Measurements from ENCODE around the gene ZBTB48.
A peak's percentile ranks its signal among the peaks of the same experiment; 100 is the strongest.
"Not testable (repeated sequence)": the region's sequence is repeated elsewhere in the genome, so short reads cannot be mapped to it uniquely, and the experiment has no call there.

ZBTB48 gene

GRCh38 chr1:6591222-6591621 lies 11.4 kb downstream of the ZBTB48 start:
- DNase-seq (ENCODE audit: low read depth in 2 of 2) = no peak

DNA sequence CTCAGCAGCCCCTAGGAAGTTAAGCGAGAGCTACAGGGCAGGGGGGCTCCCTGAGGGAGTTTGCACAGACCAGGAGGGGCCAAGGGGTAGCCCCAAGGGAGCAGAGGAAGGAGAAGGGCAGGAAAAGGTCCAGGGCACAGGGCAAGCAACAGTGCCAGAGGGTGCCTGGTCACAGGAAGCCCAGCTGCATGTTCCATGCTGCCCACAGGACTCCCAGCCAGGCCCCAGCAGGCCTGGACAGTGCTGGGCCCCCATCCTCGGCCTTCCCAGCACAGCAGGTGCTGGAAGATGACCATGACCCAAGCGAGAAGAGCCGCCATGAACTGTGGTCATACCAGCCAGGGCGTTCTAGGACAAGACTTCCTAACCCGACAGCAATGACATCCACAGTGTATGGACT lies 11.8 kb downstream of the ZBTB48 start:
- no peak for DNase-seq (ENCODE audit: low read depth in 2 of 2)

DNA sequence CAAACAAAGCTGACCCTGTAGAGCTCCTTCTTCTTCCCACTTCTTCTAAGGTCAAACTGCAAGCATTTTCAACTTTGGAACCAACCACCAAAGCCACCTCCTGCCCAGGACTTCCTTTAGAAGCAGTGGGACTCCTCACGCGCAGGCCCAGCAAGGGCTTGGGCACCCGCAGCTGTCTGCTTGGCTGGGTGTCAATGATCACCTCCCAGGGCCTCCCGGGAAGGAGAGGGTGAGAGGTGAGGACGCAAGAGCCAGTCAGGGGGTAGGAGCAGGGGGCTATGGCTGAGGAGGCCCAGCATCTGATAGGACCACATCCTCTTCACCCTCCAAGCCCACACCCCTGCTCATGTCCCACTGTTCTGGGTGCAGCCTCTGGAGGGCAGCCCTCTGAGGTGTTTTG lies 12.6 kb downstream of the ZBTB48 start:
- no peak for DNase-seq (ENCODE audit: low read depth in 2 of 2)

- no peak for DNase-seq (ENCODE audit: low read depth in 2 of 2)
Measured at GRCh38 chr1:6592865-6593593, 13.2 kb downstream of the ZBTB48 start.

DNA sequence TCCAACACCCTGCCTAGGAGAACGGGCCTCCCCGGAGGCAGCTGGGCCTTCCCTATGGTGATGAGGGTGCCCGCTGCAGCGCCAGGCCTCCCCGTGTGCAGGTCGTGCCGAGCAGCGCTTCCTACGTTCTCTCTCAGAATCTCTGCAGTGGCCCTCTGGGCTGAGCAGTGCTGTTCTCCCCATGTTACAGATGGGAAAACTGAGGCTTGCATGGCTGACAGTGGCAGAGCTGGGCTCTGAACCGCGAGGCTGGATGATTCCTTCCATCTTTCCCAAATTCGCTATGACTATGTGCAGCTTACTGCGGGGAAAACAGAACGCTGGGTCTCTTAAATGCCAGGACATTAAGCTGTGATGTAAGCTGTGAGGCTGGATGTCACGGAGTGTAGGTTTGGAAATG lies 14.0 kb downstream of the ZBTB48 start:
- DNase-seq (ENCODE audit: low read depth in 2 of 2) = no peak

- DNase-seq (ENCODE audit: low read depth in 2 of 2) = no peak
Measured at GRCh38 chr1:6594977-6595740, 15.4 kb downstream of the ZBTB48 start.

- no peak for DNase-seq (ENCODE audit: low read depth in 2 of 2)
Measured at GRCh38 chr1:6596351-6596750, 16.6 kb downstream of the ZBTB48 start.

- no peak for DNase-seq (ENCODE audit: low read depth in 2 of 2)
Measured at GRCh38 chr1:6596886-6597776, 17.3 kb downstream of the ZBTB48 start.

DNA sequence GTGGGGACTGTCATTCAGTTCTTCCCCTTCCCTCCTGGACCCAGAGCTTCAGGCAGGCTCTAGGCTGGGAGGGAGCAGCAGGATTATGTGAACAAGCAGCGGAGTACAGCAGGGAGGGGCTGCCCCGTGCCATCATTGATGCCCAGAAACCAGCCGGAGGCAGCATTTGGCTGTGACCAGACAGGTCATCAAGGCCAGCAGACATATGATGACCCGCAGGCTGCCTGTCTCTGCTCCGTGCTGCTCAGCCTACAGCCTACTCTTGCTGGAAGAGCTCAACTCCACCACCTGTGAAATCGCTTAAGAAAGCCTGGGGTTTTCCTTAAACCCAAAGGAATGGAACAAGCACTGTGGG lies 18.0 kb downstream of the ZBTB48 start:
- DNase-seq (ENCODE audit: low read depth in 2 of 2) = no peak

GRCh38 chr1:6599141-6599975 lies 19.6 kb downstream of the ZBTB48 start:
- peak; percentile 61 to 70 for DNase-seq (ENCODE audit: low read depth in 2 of 2)

- DNase-seq (ENCODE audit: low read depth in 2 of 2) = not testable (repeated sequence)
Measured at GRCh38 chr1:6599991-6600390, 20.2 kb downstream of the ZBTB48 start.

- no peak for DNase-seq (ENCODE audit: low read depth in 2 of 2)
Measured at GRCh38 chr1:6600410-6601048, 20.7 kb downstream of the ZBTB48 start.

DNA sequence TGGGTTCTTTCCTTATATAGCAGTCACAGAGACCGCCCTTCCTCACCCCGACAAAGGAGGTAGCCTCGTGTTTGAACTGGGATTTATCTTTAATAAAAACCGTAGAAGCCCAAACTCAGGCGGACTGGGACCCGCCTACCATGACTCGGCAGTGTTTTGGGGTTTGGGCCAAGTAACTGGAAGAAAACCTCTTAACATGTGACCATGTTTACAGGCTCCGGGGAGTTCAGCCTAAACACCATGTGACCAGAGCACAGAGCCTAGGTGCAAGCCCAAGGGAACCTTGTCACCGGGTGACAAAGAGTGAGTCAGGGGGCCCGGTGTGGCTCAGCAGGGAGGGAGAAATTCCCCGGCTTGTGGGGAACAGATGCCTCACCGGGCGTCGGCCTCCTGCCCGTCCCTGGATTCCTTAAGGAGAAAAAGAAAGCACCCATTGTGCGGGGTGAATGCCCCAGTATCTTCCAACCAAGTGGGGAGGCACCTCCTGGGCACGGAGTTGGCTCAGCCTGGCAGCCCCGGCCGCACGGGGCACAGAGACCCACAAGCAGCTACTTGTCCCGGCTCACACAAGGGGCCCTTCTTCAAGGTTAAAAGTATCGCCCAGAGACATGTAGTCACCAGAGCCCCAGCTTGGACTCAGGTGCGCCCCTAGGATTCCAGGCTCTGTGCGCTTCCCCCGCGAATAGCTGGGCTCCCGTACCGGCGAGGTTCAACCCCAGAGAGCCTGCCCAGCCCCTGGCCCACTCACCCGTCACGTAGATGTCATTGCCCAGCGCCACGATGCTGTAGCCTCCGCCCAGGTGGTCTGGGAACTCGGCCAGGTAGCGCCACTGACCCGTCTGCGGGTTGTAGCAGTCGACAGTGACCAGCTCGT lies 21.5 kb downstream of the ZBTB48 start:
- peak; percentile 76 to 77 for DNase-seq (ENCODE audit: low read depth in 2 of 2)

DNA sequence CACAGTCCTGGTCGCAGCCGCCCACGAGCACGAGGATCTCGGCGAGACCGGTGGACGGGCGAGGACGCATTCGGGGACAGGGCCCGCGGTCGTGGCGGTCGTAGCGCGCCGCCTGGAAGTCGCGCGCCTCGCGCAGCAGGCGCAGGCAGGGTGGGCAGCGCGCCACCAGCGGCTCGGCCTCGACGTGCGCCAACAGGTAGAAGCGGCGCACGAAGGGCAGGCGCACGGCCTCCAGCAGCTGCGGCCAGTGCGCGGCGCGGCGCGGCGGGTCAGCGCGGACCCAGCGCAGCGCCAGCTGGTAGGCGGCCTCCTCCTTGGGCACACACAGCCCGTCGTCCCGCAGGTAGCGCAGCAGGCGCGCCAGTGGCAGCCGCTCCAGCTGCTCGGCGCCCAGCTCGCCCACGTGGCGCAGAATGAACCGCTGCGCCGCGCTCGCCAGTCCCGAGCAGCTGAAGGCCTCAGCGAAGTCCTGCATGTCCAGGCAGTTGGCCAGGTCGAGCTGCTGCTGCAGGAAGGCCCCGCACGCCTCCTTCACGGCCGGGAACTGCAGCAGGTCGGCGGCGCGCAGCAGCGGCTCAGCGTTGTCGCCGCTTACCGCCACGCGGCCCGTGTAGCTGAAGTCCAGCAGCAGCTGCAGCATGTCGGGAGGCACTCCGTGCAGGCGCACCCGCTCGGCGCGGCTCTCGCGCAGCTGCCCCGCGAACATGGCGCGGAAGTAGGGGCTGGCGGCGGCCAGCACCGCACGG lies 22.3 kb downstream of the ZBTB48 start:
- DNase-seq (ENCODE audit: low read depth in 2 of 2) = peak in 1 of 2 donors; percentile 21

GRCh38 chr1:6602669-6603237 lies 23.0 kb downstream of the ZBTB48 start, which contains the start of gene KLHL21:
Gene KLHL21 (minus strand): TSS chr1:6602869. CDS start chr1:6602817, 52 bp downstream.
- peak; percentile 77 to 90 for DNase-seq (ENCODE audit: low read depth in 2 of 2)

DNA sequence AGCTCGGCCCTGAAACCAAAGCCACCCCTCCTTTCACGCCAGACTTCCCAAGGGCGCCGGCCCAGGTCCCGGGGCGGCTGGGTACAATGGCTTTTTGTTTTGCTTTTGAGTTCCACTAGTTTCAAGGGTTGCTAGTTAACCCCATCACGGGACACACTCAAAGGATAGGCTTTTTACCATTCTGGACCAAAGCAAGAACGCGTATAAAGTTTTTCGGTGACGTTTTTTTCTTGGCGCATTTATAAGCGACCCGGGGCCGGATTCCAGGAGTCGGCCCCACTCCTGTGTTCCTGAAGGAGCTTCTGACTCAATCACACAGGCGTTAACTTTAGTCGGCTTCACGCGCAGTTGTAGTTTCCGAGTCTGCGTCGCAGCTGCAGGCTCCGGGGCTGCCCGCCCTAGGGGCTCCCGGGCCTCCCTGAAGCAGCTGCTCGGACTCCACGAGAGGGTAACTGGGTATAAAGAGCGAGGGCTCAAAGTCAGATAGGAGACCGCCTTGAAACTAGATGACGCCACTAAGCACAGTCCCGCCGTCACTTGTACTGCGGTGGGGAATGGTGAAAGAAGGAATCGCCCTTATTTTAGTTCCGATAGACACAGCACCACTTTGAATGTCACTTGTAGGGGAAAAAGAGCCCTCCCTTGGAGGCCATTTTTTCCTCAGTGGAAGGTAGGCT lies 23.6 kb downstream of the ZBTB48 start:
- peak; percentile 27 to 42 for DNase-seq (ENCODE audit: low read depth in 2 of 2)

DNA sequence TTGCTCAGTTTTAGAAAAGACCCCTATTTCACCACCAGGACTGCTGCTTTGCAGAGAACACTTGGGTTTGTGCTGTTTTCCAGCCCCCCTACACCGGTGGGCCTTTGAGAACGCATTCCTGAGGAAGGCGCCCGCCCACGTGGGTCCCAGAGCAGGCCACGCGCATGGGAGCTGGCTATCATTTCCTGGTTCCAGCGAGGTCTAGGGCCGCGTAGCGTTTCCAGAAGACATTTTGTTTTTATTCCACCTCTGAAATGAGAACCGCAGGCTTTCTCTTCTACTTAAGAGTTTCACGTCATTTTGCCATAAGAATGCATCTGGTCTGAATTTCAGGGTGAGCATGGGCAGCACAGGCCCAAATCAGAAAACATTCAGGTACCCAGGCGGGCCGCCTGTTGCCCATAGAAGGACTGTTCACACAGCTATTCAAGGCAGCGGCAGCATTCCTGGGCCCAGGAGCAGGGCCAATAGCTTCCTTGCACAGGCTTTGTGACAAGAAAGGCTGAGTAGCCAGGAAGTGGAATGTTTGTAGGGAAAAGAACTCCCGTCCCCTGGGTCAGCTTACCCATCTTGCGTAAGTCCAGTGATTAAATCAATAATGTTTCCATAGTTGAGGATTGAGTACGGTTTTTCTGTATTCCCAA lies 24.2 kb downstream of the ZBTB48 start:
- no peak for DNase-seq (ENCODE audit: low read depth in 2 of 2)

Measured in stimulated activated CD8-positive, alpha-beta memory T cell treated with anti-CD3 and anti-CD28 coated beads, Interleukin-7, amount 100 ng/mL, for 4 hours (primary cell).